PFSK-1 (cell line): ENCODE measurements around the gene STAU1.

Source experiments
- FOXP2 ChIP-seq: optimal IDR thresholded peaks from 2 replicates; pipeline ENCODE3; 2011; ENCODE audit warnings: borderline replicate concordance, control low read depth, inconsistent platforms; ENCODE audit not compliant: insufficient read depth; ENCODE audit errors: extremely low read length, extremely low read depth
- POLR2AphosphoS5 ChIP-seq: IDR thresholded peaks from 2 replicates; pipeline ENCODE4 v1.6.1; 2012; ENCODE audit warnings: low read depth, mild to moderate bottlenecking, control low read depth, low read length, moderate library complexity
- REST ChIP-seq, 2 experiments: IDR thresholded peaks; 2 replicates each; pipeline versions ENCODE4 v1.6.1 to v1.8.0; 2011 to 2012; ENCODE audit warnings: low read depth in 2 of 2, low read length in 2 of 2, control low read depth in 1 of 2, inconsistent platforms in 1 of 2, mild to moderate bottlenecking in 1 of 2, moderate library complexity in 1 of 2; ENCODE audit not compliant: insufficient read depth in 1 of 2
- SIN3A ChIP-seq: IDR thresholded peaks from 2 replicates; pipeline ENCODE4 v1.6.1; 2012; ENCODE audit warnings: mild to moderate bottlenecking, low read length, moderate library complexity, borderline replicate concordance; ENCODE audit not compliant: insufficient read depth
- TAF1 ChIP-seq: IDR thresholded peaks from 2 replicates; pipeline ENCODE4 v1.6.1; 2012; ENCODE audit warnings: low read length, control low read depth, borderline replicate concordance; ENCODE audit not compliant: insufficient read depth

Gene STAU1

GRCh38 chr20:49122920-49123319 lies 65.2 kb downstream of the STAU1 start:
- TF ChIP-seq TAF1: no peak
- TF ChIP-seq REST (IDR thresholded peaks at IDR 0.05; ENCODE audit: insufficient read depth in 1 of 2, low read depth in 2 of 2, low read length in 2 of 2): no peak
- TF ChIP-seq SIN3A: no peak
- TF ChIP-seq POLR2AphosphoS5: no peak
- no peak for TF ChIP-seq FOXP2

GRCh38 chr20:49119988-49120387 lies 68.1 kb downstream of the STAU1 start:
- TF ChIP-seq REST (IDR thresholded peaks at IDR 0.05; ENCODE audit: insufficient read depth in 1 of 2, low read depth in 2 of 2, low read length in 2 of 2) (no peak), SIN3A (no peak), POLR2AphosphoS5 (no peak), FOXP2 (no peak), TAF1 (no peak)

GRCh38 chr20:49118307-49118706 lies 69.8 kb downstream of the STAU1 start:
- TF ChIP-seq POLR2AphosphoS5: no peak
- no peak for TF ChIP-seq REST (IDR thresholded peaks at IDR 0.05; ENCODE audit: insufficient read depth in 1 of 2, low read depth in 2 of 2, low read length in 2 of 2)
- no peak for TF ChIP-seq SIN3A
- TF ChIP-seq FOXP2: no peak
- TF ChIP-seq TAF1: no peak

- TF ChIP-seq FOXP2: no peak
- TF ChIP-seq POLR2AphosphoS5: no peak
- TF ChIP-seq REST (IDR thresholded peaks at IDR 0.05; ENCODE audit: insufficient read depth in 1 of 2, low read depth in 2 of 2, low read length in 2 of 2): no peak
- TF ChIP-seq SIN3A: no peak
- no peak for TF ChIP-seq TAF1
These were observed 72.6 kb downstream of the STAU1 start for GRCh38 chr20:49115564-49115963.
